Measurements from ENCODE around the gene TMEM179. TPM values are rescaled to one million over a fixed set of nuclear protein-coding genes. Genes with fewer than 3 reads are reported as not detected.

TMEM179 gene
- total and polyA plus RNA-seq, 10 of the 15 experiments (the other 5 are each of a cell fraction or from before 2014, with no cell fraction given), result not detected

DNA sequence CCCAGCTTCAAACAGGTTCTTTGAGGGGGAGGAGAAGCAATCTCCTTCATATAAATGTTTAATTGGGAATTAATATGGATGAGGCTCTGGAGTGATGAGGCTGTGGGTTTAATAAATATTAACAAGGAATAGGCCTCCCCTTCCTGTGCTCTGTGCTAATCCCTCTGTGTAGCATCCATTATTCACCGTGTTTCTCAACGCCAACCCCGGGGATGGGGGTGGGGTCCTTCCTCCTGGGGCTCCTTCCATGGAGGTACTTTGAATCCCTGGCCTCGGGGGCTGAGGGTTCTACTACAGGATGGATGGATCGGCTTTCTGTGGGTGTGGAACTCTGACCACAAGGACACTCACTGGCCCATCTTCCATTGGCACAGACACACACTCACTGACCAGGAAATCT, 34.9 kb upstream of the TMEM179 start (continued):
- TF ChIP-seq, protein P1, sequence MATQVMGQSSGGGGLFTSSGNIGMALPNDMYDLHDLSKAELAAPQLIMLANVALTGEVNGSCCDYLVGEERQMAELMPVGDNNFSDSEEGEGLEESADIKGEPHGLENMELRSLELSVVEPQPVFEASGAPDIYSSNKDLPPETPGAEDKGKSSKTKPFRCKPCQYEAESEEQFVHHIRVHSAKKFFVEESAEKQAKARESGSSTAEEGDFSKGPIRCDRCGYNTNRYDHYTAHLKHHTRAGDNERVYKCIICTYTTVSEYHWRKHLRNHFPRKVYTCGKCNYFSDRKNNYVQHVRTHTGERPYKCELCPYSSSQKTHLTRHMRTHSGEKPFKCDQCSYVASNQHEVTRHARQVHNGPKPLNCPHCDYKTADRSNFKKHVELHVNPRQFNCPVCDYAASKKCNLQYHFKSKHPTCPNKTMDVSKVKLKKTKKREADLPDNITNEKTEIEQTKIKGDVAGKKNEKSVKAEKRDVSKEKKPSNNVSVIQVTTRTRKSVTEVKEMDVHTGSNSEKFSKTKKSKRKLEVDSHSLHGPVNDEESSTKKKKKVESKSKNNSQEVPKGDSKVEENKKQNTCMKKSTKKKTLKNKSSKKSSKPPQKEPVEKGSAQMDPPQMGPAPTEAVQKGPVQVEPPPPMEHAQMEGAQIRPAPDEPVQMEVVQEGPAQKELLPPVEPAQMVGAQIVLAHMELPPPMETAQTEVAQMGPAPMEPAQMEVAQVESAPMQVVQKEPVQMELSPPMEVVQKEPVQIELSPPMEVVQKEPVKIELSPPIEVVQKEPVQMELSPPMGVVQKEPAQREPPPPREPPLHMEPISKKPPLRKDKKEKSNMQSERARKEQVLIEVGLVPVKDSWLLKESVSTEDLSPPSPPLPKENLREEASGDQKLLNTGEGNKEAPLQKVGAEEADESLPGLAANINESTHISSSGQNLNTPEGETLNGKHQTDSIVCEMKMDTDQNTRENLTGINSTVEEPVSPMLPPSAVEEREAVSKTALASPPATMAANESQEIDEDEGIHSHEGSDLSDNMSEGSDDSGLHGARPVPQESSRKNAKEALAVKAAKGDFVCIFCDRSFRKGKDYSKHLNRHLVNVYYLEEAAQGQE (IDR thresholded peaks at IDR 0.05; ENCODE audit: low read depth, low read length), result no peak
- TF ChIP-seq, protein P2, sequence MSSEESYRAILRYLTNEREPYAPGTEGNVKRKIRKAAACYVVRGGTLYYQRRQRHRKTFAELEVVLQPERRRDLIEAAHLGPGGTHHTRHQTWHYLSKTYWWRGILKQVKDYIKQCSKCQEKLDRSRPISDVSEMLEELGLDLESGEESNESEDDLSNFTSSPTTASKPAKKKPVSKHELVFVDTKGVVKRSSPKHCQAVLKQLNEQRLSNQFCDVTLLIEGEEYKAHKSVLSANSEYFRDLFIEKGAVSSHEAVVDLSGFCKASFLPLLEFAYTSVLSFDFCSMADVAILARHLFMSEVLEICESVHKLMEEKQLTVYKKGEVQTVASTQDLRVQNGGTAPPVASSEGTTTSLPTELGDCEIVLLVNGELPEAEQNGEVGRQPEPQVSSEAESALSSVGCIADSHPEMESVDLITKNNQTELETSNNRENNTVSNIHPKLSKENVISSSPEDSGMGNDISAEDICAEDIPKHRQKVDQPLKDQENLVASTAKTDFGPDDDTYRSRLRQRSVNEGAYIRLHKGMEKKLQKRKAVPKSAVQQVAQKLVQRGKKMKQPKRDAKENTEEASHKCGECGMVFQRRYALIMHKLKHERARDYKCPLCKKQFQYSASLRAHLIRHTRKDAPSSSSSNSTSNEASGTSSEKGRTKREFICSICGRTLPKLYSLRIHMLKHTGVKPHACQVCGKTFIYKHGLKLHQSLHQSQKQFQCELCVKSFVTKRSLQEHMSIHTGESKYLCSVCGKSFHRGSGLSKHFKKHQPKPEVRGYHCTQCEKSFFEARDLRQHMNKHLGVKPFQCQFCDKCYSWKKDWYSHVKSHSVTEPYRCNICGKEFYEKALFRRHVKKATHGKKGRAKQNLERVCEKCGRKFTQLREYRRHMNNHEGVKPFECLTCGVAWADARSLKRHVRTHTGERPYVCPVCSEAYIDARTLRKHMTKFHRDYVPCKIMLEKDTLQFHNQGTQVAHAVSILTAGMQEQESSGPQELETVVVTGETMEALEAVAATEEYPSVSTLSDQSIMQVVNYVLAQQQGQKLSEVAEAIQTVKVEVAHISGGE (CRISPR knock-in tag; IDR thresholded peaks at IDR 0.05), result no peak
- TF ChIP-seq, protein P3, sequence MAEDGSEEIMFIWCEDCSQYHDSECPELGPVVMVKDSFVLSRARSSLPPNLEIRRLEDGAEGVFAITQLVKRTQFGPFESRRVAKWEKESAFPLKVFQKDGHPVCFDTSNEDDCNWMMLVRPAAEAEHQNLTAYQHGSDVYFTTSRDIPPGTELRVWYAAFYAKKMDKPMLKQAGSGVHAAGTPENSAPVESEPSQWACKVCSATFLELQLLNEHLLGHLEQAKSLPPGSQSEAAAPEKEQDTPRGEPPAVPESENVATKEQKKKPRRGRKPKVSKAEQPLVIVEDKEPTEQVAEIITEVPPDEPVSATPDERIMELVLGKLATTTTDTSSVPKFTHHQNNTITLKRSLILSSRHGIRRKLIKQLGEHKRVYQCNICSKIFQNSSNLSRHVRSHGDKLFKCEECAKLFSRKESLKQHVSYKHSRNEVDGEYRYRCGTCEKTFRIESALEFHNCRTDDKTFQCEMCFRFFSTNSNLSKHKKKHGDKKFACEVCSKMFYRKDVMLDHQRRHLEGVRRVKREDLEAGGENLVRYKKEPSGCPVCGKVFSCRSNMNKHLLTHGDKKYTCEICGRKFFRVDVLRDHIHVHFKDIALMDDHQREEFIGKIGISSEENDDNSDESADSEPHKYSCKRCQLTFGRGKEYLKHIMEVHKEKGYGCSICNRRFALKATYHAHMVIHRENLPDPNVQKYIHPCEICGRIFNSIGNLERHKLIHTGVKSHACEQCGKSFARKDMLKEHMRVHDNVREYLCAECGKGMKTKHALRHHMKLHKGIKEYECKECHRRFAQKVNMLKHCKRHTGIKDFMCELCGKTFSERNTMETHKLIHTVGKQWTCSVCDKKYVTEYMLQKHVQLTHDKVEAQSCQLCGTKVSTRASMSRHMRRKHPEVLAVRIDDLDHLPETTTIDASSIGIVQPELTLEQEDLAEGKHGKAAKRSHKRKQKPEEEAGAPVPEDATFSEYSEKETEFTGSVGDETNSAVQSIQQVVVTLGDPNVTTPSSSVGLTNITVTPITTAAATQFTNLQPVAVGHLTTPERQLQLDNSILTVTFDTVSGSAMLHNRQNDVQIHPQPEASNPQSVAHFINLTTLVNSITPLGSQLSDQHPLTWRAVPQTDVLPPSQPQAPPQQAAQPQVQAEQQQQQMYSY (CRISPR knock-in tag; IDR thresholded peaks at IDR 0.05), result no peak
- no peak for TF ChIP-seq CREB1 (IDR thresholded peaks at IDR 0.05; ENCODE audit: low read depth)
